SJSA1 (cell line): ENCODE data around the gene TP53RK. TPM values are rescaled to one million over a fixed set of nuclear protein-coding genes. Genes with fewer than 3 reads are reported as not detected.

Source experiments
- DNase-seq, 2 experiments: peaks; one replicate each; pipeline ENCODE4 v3.0.0-alpha.2; 2015 to 2020; ENCODE audit warnings: low spot score in 2 of 2, low read depth in 1 of 2
- H3K27ac ChIP-seq: fragments of 250-450 bp; sonication (Bioruptor Pico); 2 replicates; pipeline ENCODE4 v1.5.1; 2020; ENCODE audit warnings: mild to moderate bottlenecking, moderate library complexity
- H3K27me3 ChIP-seq: fragments of 250-450 bp; sonication (Bioruptor Pico); replicated peaks from 2 replicates; pipeline ENCODE4 v1.5.1; 2020; ENCODE audit warnings: mild to moderate bottlenecking, moderate library complexity
- H3K36me3 ChIP-seq: fragments of 250-450 bp; sonication (Bioruptor Pico); 2 replicates; pipeline ENCODE4 v1.5.1; 2020; ENCODE audit warnings: mild to moderate bottlenecking
- H3K4me1 ChIP-seq: fragments of 250-450 bp; sonication (Bioruptor Pico); replicated peaks from 2 replicates; pipeline ENCODE4 v1.6.1; 2021; ENCODE audit warnings: mild to moderate bottlenecking
- H3K4me3 ChIP-seq: fragments of 250-450 bp; sonication (Bioruptor Pico); 2 replicates; pipeline ENCODE4 v1.5.1; 2020; ENCODE audit warnings: mild to moderate bottlenecking
- H3K9me3 ChIP-seq: fragments of 250-450 bp; sonication (Bioruptor Pico); replicated peaks from 2 replicates; pipeline ENCODE4 v1.5.1; 2020; ENCODE audit warnings: mild to moderate bottlenecking
- total RNA-seq: library from RNA; depleted of rRNA; stranded (reverse); fragments of >200 nt; shearing (Covaris generic); gene quantifications from 2 replicates; pipeline ENCODE4 v1.2.3, GENCODE V29; 2014

Gene TP53RK
- total RNA-seq, 1 experiment from 2014 or later, result 30.1 TPM

GRCh38 chr20:46651091-46651962 lies 37.9 kb downstream of the TP53RK start, which contains the start of gene SLC13A3:
Gene SLC13A3, minus strand, starts transcription at chr20:46651459. Its CDS starts 38 bp downstream, at chr20:46651421.
- DNase-seq, result no peak
- Histone ChIP-seq H3K4me3 (no peak within 1 kb of the TSS), H3K27me3 (peaks cover 25% of the 10 kb centered on the region)

GRCh38 chr20:46650575-46651090 lies 38.6 kb downstream of the TP53RK start:
- Histone ChIP-seq H3K4me3 (no peak overlapping the region), H3K9me3 (no peaks in the 10 kb centered on the region), H3K4me1 (no peaks in the 10 kb centered on the region), H3K36me3 (no peaks in the 10 kb centered on the region), H3K27ac (no peak overlapping the region), H3K27me3 (peaks cover 25% of the 10 kb centered on the region)
- no peak for DNase-seq

More at GRCh38 chr20:46651091-46651962, 37.9 kb downstream of the TP53RK start, which contains the start of gene SLC13A3:
- H3K27ac ChIP-seq, result no peak within 1 kb of the TSS
- no peaks in the 10 kb centered on the region for H3K9me3 ChIP-seq
- no peaks in the 10 kb centered on the region for H3K4me1 ChIP-seq
- H3K36me3 ChIP-seq, result no peaks in the 10 kb centered on the region

GRCh38 chr20:46649965-46650542 lies 39.2 kb downstream of the TP53RK start:
- Histone ChIP-seq H3K36me3 (no peaks in the 10 kb centered on the region), H3K27me3 (peaks cover 25% of the 10 kb centered on the region)

GRCh38 chr20:46649650-46649949 lies 39.6 kb downstream of the TP53RK start:
- no peaks in the 10 kb centered on the region for H3K9me3 ChIP-seq
- H3K4me3 ChIP-seq, result no peak overlapping the region
- H3K27me3 ChIP-seq, result peaks cover 25% of the 10 kb centered on the region
- no peaks in the 10 kb centered on the region for H3K4me1 ChIP-seq
- H3K27ac ChIP-seq, result no peak overlapping the region
- no peak for DNase-seq
- H3K36me3 ChIP-seq, result no peaks in the 10 kb centered on the region

More at GRCh38 chr20:46649965-46650542, 39.2 kb downstream of the TP53RK start:
- Histone ChIP-seq H3K4me3 (no peak overlapping the region), H3K4me1 (no peaks in the 10 kb centered on the region), H3K27ac (no peak overlapping the region), H3K9me3 (no peaks in the 10 kb centered on the region)
- DNase-seq, result no peak

GRCh38 chr20:46648903-46649649 lies 40.2 kb downstream of the TP53RK start:
- Histone ChIP-seq H3K4me3 (no peak overlapping the region), H3K36me3 (no peaks in the 10 kb centered on the region), H3K9me3 (no peaks in the 10 kb centered on the region), H3K27ac (no peak overlapping the region), H3K27me3 (peaks cover 25% of the 10 kb centered on the region), H3K4me1 (no peaks in the 10 kb centered on the region)
- no peak for DNase-seq

- no peak overlapping the region for H3K4me3 ChIP-seq
- no peak for DNase-seq
- no peaks in the 10 kb centered on the region for H3K4me1 ChIP-seq
- no peaks in the 10 kb centered on the region for H3K9me3 ChIP-seq
- H3K36me3 ChIP-seq, result no peaks in the 10 kb centered on the region
- no peak overlapping the region for H3K27ac ChIP-seq
- H3K27me3 ChIP-seq, result peaks cover 19% of the 10 kb centered on the region
These were observed 41.8 kb downstream of the TP53RK start for GRCh38 chr20:46647469-46647868.

- H3K36me3 ChIP-seq, result no peaks in the 10 kb centered on the region
- no peaks in the 10 kb centered on the region for H3K9me3 ChIP-seq
- no peak for DNase-seq
- peaks cover 17% of the 10 kb centered on the region for H3K27me3 ChIP-seq
- H3K27ac ChIP-seq, result no peak overlapping the region
- no peak overlapping the region for H3K4me3 ChIP-seq
- no peaks in the 10 kb centered on the region for H3K4me1 ChIP-seq
These were observed 42.4 kb downstream of the TP53RK start for GRCh38 chr20:46646659-46647380.

- no peaks in the 10 kb centered on the region for H3K36me3 ChIP-seq
- no peak overlapping the region for H3K4me3 ChIP-seq
- H3K27ac ChIP-seq, result no peak overlapping the region
- H3K9me3 ChIP-seq, result no peaks in the 10 kb centered on the region
- DNase-seq, result no peak
- H3K27me3 ChIP-seq, result peaks cover 10% of the 10 kb centered on the region
- H3K4me1 ChIP-seq, result no peaks in the 10 kb centered on the region
These were observed 43.1 kb downstream of the TP53RK start for GRCh38 chr20:46646122-46646521.

GRCh38 chr20:46644733-46645132 lies 44.5 kb downstream of the TP53RK start:
- no peak for DNase-seq
- H3K27ac ChIP-seq, result no peak overlapping the region
- H3K4me3 ChIP-seq, result no peak overlapping the region
- H3K9me3 ChIP-seq, result no peaks in the 10 kb centered on the region
- no peaks in the 10 kb centered on the region for H3K4me1 ChIP-seq
- peaks cover 2% of the 10 kb centered on the region; the same call in 1 of the 2 replicates for H3K27me3 ChIP-seq
- no peaks in the 10 kb centered on the region for H3K36me3 ChIP-seq

GRCh38 chr20:46644160-46644559 lies 45.1 kb downstream of the TP53RK start:
- Histone ChIP-seq H3K36me3 (no peaks in the 10 kb centered on the region), H3K27ac (no peak overlapping the region), H3K9me3 (no peaks in the 10 kb centered on the region), H3K4me1 (no peaks in the 10 kb centered on the region), H3K27me3 (peaks cover 2% of the 10 kb centered on the region; the same call in 1 of the 2 replicates), H3K4me3 (no peak overlapping the region)
- no peak for DNase-seq

GRCh38 chr20:46642969-46643343 lies 46.3 kb downstream of the TP53RK start:
- Histone ChIP-seq H3K9me3 (no peaks in the 10 kb centered on the region), H3K4me1 (no peaks in the 10 kb centered on the region), H3K27me3 (peaks cover 2% of the 10 kb centered on the region; the same call in 1 of the 2 replicates), H3K36me3 (no peaks in the 10 kb centered on the region), H3K27ac (no peak overlapping the region), H3K4me3 (no peak overlapping the region)
- DNase-seq, result no peak

- no peak for DNase-seq
- no peak overlapping the region for H3K27ac ChIP-seq
- H3K9me3 ChIP-seq, result no peaks in the 10 kb centered on the region
- no peak overlapping the region for H3K4me3 ChIP-seq
- no peaks in the 10 kb centered on the region for H3K4me1 ChIP-seq
- no peaks in the 10 kb centered on the region; the same call in 1 of the 2 replicates for H3K27me3 ChIP-seq
- H3K36me3 ChIP-seq, result no peaks in the 10 kb centered on the region
These were observed 46.8 kb downstream of the TP53RK start for GRCh38 chr20:46642265-46642968.

GRCh38 chr20:46641424-46641823 lies 47.8 kb downstream of the TP53RK start:
- DNase-seq, result no peak
- H3K4me3 ChIP-seq, result no peak overlapping the region
- H3K9me3 ChIP-seq, result no peaks in the 10 kb centered on the region
- H3K36me3 ChIP-seq, result no peaks in the 10 kb centered on the region
- H3K27ac ChIP-seq, result no peak overlapping the region
- no peaks in the 10 kb centered on the region for H3K27me3 ChIP-seq
- no peaks in the 10 kb centered on the region for H3K4me1 ChIP-seq
